Upper lobe of left lung (tissue), 6 donors: ENCODE measurements around the gene BNIP5. TPM values are rescaled to one million over a fixed set of nuclear protein-coding genes. Genes with fewer than 3 reads are reported as not detected.

ENCODE experiments used
- ATAC-seq, 2 donors: fragments of 200-7000 bp; cut with Tn5 transposase; one replicate each; pipeline ENCODE4 v1.9.1; 2022; ENCODE audit warnings: mild to moderate bottlenecking in 2 of 2, moderate library complexity in 2 of 2; ENCODE audit not compliant: low FRiP score in 2 of 2
- DNase-seq, 2 donors: peaks; one replicate each; pipeline ENCODE4 v3.0.0-alpha.2; 2019 to 2020
- H3K27ac ChIP-seq, 4 donors: fragments of 200-600 bp; sonication (generic); one replicate each; pipeline ENCODE4 v1.5.1; 2016 to 2019
- H3K27me3 ChIP-seq, 4 donors: fragments of 200-600 bp; sonication (generic); one replicate each; pipeline ENCODE4 v1.5.1; 2017 to 2019
- H3K36me3 ChIP-seq, 4 donors: fragments of 200-600 bp; sonication (generic); one replicate each; pipeline ENCODE4 v1.5.1; 2016 to 2019
- H3K4me1 ChIP-seq, 4 donors: fragments of 200-600 bp; sonication (generic); one replicate each; pipeline ENCODE4 v1.5.1; 2018 to 2019
- H3K4me3 ChIP-seq, 4 donors: fragments of 200-600 bp; sonication (generic); one replicate each; pipeline ENCODE4 v1.5.1; 2017 to 2019; ENCODE audit warnings: mild to moderate bottlenecking in 2 of 4, moderate library complexity in 1 of 4
- H3K9me3 ChIP-seq, 4 donors: fragments of 200-600 bp; sonication (generic); one replicate each; pipeline ENCODE4 v1.5.1; 2018 to 2019
- CTCF ChIP-seq, 6 experiments: fragments of 450-650 bp in 4 of 6; fragments of 200-600 bp in 2 of 6; sonication (generic) in 2 of 6; IDR thresholded peaks; one replicate each; pipeline ENCODE4 v1.5.1; 2016 to 2019; ENCODE audit warnings: antibody characterized with exemption in 6 of 6
- EP300 ChIP-seq, 4 donors: sonication (generic); formaldehyde crosslinking; IDR thresholded peaks; one replicate each; pipeline ENCODE4 v1.5.1; 2017; ENCODE audit warnings: antibody characterized with exemption in 4 of 4, control low read depth in 2 of 4
- POLR2A ChIP-seq, 4 donors: fragments of 450-650 bp; IDR thresholded peaks; one replicate each; pipeline ENCODE4 v1.5.1; 2016 to 2017; ENCODE audit warnings: antibody characterized with exemption in 4 of 4, mild to moderate bottlenecking in 2 of 4
- POLR2AphosphoS5 ChIP-seq, 2 donors: sonication (generic); formaldehyde crosslinking; IDR thresholded peaks; one replicate each; pipeline ENCODE4 v1.5.1; 2017; ENCODE audit warnings: antibody characterized with exemption in 2 of 2
- WGBS, 2 donors: methylation state at CpG; one replicate each; pipeline ENCODE4 v1.1.5; 2017 to 2018; 5-methylcytosine and 5-hydroxymethylcytosine counted together
- total RNA-seq, 6 donors: library from RNA; depleted of rRNA in 4 of 6; stranded (reverse); fragments of >200 nt in 4 of 6; gene quantifications; one replicate each; pipeline versions ENCODE4 v1.1.0 to v1.2.1, GENCODE V29; 2016 to 2021
- donor health status: DM: no; HTN: no; CAD: no; lungs with moderate emphysema.
- donor health status: DM: no; HTN: yes; CAD: no; lungs with severe emphysema.

The BNIP5 gene
- total RNA-seq, 6 donors from 2014 or later = 0.10 TPM; not detected in 5

GRCh38 chr6:36362551-36363370 is 26.1 kb upstream of the BNIP5 start:
- no peak for TF ChIP-seq POLR2AphosphoS5 (IDR thresholded peaks at IDR 0.05)
- TF ChIP-seq EP300 (IDR thresholded peaks at IDR 0.05) = no peak
- TF ChIP-seq POLR2A (IDR thresholded peaks at IDR 0.05) = no peak
- no peak for TF ChIP-seq CTCF (IDR thresholded peaks at IDR 0.05)
- Histone ChIP-seq H3K27me3 (no peaks in the 10 kb centered on the region), H3K27ac (no peak overlapping the region), H3K4me1 (peaks cover 9 to 20% (median 17%) of the 10 kb centered on the region in 4 donors), H3K36me3 (no peaks in the 10 kb centered on the region), H3K4me3 (no peak overlapping the region), H3K9me3 (no peaks in the 10 kb centered on the region)
- ATAC-seq (no peak), DNase-seq (peak in 1 of 2 donors; percentile 64)
- WGBS, 2 donors = 85 to 87% methylated on average over 24 to 25 of the region's 25 CpGs

GRCh38 chr6:36361071-36361470 is 24.4 kb upstream of the BNIP5 start:
- TF ChIP-seq POLR2A (IDR thresholded peaks at IDR 0.05) = no peak
- H3K4me1 ChIP-seq = peaks cover 9 to 20% (median 17%) of the 10 kb centered on the region in 4 donors
- no peaks in the 10 kb centered on the region for H3K9me3 ChIP-seq
- no peak for ATAC-seq
- H3K27me3 ChIP-seq = no peaks in the 10 kb centered on the region
- no peak for DNase-seq
- no peaks in the 10 kb centered on the region for H3K36me3 ChIP-seq
- H3K27ac ChIP-seq = no peak overlapping the region
- no peak overlapping the region for H3K4me3 ChIP-seq
- WGBS, 2 donors = 91 to 93% methylated on average over 11 of the region's 11 CpGs

GRCh38 chr6:36360241-36361054 is 23.8 kb upstream of the BNIP5 start:
- ATAC-seq = peak; percentile 87 to 93
- Histone ChIP-seq H3K4me1 (peaks cover 9 to 20% (median 17%) of the 10 kb centered on the region in 4 donors), H3K27ac (no peak overlapping the region), H3K9me3 (no peaks in the 10 kb centered on the region), H3K36me3 (no peaks in the 10 kb centered on the region), H3K4me3 (no peak overlapping the region), H3K27me3 (no peaks in the 10 kb centered on the region)
- TF ChIP-seq CTCF (IDR thresholded peaks at IDR 0.05) (peak; percentile 82 to 87 (median 85)), POLR2AphosphoS5 (IDR thresholded peaks at IDR 0.05) (no peak)
- peak in 1 of 2 donors; percentile 84 for DNase-seq
- WGBS, 2 donors = 25 to 37% methylated on average over 5 to 10 of the region's 10 CpGs

GRCh38 chr6:36358226-36358915 is 21.7 kb upstream of the BNIP5 start:
- Histone ChIP-seq H3K9me3 (no peaks in the 10 kb centered on the region), H3K27me3 (no peaks in the 10 kb centered on the region), H3K4me3 (no peak overlapping the region), H3K36me3 (no peaks in the 10 kb centered on the region), H3K27ac (peak overlapping the region in 1 of 4 donors; percentile 23), H3K4me1 (peaks cover 9 to 20% (median 17%) of the 10 kb centered on the region in 4 donors)
- DNase-seq = peak in 1 of 2 donors; percentile 48
- ATAC-seq = peak in 1 of 2 donors; percentile 68
- no peak for TF ChIP-seq CTCF (IDR thresholded peaks at IDR 0.05)
- TF ChIP-seq EP300 (IDR thresholded peaks at IDR 0.05) = peak in 2 of 4 donors; percentile 2 to 57
- WGBS, 2 donors = 38 to 52% methylated on average over 4 of the region's 4 CpGs

GRCh38 chr6:36357872-36358225 is 21.2 kb upstream of the BNIP5 start:
- H3K27me3 ChIP-seq = no peaks in the 10 kb centered on the region
- H3K9me3 ChIP-seq = no peaks in the 10 kb centered on the region
- TF ChIP-seq POLR2AphosphoS5 (IDR thresholded peaks at IDR 0.05) = no peak
- TF ChIP-seq POLR2A (IDR thresholded peaks at IDR 0.05) = no peak
- no peak for TF ChIP-seq CTCF (IDR thresholded peaks at IDR 0.05)
- TF ChIP-seq EP300 (IDR thresholded peaks at IDR 0.05) = no peak
- H3K27ac ChIP-seq = no peak overlapping the region
- no peaks in the 10 kb centered on the region for H3K36me3 ChIP-seq
- no peak for ATAC-seq
- H3K4me1 ChIP-seq = peaks cover 9 to 20% (median 17%) of the 10 kb centered on the region in 4 donors
- H3K4me3 ChIP-seq = no peak overlapping the region
- DNase-seq = no peak
- 80 to 90% methylated on average over 2 to 3 of the region's 3 CpGs for WGBS, 2 donors
